Measurements from ENCODE around the gene ENTPD2.

ENTPD2 gene

GRCh38 chr9:137032858-137033257, 21.0 kb downstream of the ENTPD2 start:
- TF ChIP-seq ZFX (IDR thresholded peaks at IDR 0.05): no peak
- TF ChIP-seq CTCF (conservative IDR thresholded peaks at IDR 0.05): no peak
- no peak overlapping the region for H3K27ac ChIP-seq

- no peak for TF ChIP-seq ZFX (IDR thresholded peaks at IDR 0.05)
- TF ChIP-seq CTCF (conservative IDR thresholded peaks at IDR 0.05): no peak
- H3K27ac ChIP-seq: no peak within 1 kb of the TSS
Observed at GRCh38 chr9:137031904-137032640, 21.8 kb downstream of the ENTPD2 start, which contains the start of gene FUT7. Gene FUT7, minus strand, starts transcription at chr9:137032088. Its CDS starts 97 bp downstream, at chr9:137031991.

GRCh38 chr9:137030538-137031527, 23.0 kb downstream of the ENTPD2 start:
- no peak overlapping the region for H3K27ac ChIP-seq
- no peak for TF ChIP-seq ZFX (IDR thresholded peaks at IDR 0.05)
- TF ChIP-seq CTCF (conservative IDR thresholded peaks at IDR 0.05): no peak

- no peak overlapping the region for H3K27ac ChIP-seq
- TF ChIP-seq CTCF (conservative IDR thresholded peaks at IDR 0.05) (no peak), ZFX (IDR thresholded peaks at IDR 0.05) (no peak)
Observed at GRCh38 chr9:137030006-137030405, 23.9 kb downstream of the ENTPD2 start.

- H3K27ac ChIP-seq: peak overlapping the region; percentile 91
- TF ChIP-seq ZFX (IDR thresholded peaks at IDR 0.05): no peak
- TF ChIP-seq CTCF (conservative IDR thresholded peaks at IDR 0.05): peak; percentile 97
Observed at GRCh38 chr9:137029058-137029936, 24.6 kb downstream of the ENTPD2 start.

GRCh38 chr9:137028263-137029057, 25.4 kb downstream of the ENTPD2 start:
- peak overlapping the region; percentile 91 for H3K27ac ChIP-seq
- TF ChIP-seq ZFX (IDR thresholded peaks at IDR 0.05): no peak
- TF ChIP-seq CTCF (conservative IDR thresholded peaks at IDR 0.05): peak; percentile 88
